ENCODE results near the gene SREK1.

Gene SREK1

DNA sequence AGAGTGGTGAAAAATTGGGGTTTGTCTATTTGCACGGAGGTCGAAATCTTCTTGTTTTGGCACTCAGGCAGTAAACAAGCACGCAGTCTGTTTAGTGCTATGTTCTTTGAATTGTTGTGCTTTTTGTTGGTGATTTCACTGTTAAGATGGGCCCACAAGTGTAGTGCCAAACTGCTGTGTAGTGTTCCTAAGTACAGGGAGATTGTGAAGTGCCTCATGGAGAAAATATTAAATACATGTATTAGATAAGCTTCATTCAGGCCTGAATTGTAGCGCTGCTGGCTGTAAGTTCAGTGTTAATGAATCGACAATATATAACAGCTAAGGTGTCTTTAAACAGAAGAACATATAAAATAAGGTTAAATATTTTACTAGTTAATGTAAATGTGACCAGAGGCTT lies 17.3 kb downstream of the SREK1 start:
- TF ChIP-seq, protein P1, sequence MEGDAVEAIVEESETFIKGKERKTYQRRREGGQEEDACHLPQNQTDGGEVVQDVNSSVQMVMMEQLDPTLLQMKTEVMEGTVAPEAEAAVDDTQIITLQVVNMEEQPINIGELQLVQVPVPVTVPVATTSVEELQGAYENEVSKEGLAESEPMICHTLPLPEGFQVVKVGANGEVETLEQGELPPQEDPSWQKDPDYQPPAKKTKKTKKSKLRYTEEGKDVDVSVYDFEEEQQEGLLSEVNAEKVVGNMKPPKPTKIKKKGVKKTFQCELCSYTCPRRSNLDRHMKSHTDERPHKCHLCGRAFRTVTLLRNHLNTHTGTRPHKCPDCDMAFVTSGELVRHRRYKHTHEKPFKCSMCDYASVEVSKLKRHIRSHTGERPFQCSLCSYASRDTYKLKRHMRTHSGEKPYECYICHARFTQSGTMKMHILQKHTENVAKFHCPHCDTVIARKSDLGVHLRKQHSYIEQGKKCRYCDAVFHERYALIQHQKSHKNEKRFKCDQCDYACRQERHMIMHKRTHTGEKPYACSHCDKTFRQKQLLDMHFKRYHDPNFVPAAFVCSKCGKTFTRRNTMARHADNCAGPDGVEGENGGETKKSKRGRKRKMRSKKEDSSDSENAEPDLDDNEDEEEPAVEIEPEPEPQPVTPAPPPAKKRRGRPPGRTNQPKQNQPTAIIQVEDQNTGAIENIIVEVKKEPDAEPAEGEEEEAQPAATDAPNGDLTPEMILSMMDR (IDR thresholded peaks at IDR 0.05; ENCODE audit: insufficient read depth, low read length), result no peak
- no peak for TF ChIP-seq POLR2AphosphoS5 (IDR thresholded peaks at IDR 0.05; ENCODE audit: low read depth)
- no peak for TF ChIP-seq REST (IDR thresholded peaks at IDR 0.05; ENCODE audit: insufficient replicate concordance, low read depth)
- TF ChIP-seq SPI1 (IDR thresholded peaks at IDR 0.05; ENCODE audit: borderline replicate concordance, low read depth), result no peak
- no peak for TF ChIP-seq GABPA (IDR thresholded peaks at IDR 0.05; ENCODE audit: low read depth)

GRCh38 chr5:66164044-66164790 lies 20.1 kb downstream of the SREK1 start:
- Histone ChIP-seq H3K4me3 (replicated peaks; ENCODE audit: insufficient read depth, low read length) (no peak overlapping the region), H3K27me3 (ENCODE audit: insufficient read depth, poor library complexity, severe bottlenecking) (no peaks in the 10 kb centered on the region), H3K27ac (replicated peaks) (no peak overlapping the region)
- no peak for TF ChIP-seq GABPA (IDR thresholded peaks at IDR 0.05; ENCODE audit: low read depth)
- TF ChIP-seq POLR2AphosphoS5 (IDR thresholded peaks at IDR 0.05; ENCODE audit: low read depth), result no peak
- TF ChIP-seq, protein P1 (IDR thresholded peaks at IDR 0.05; ENCODE audit: insufficient read depth, low read length), result no peak
- TF ChIP-seq SPI1 (IDR thresholded peaks at IDR 0.05; ENCODE audit: borderline replicate concordance, low read depth), result no peak
- TF ChIP-seq REST (IDR thresholded peaks at IDR 0.05; ENCODE audit: insufficient replicate concordance, low read depth), result no peak
- no peak for DNase-seq (ENCODE audit: low read depth in 1 of 2, low spot score in 1 of 2)

More for the DNA sequence above, 17.3 kb downstream of the SREK1 start:
- no peak for DNase-seq (ENCODE audit: low read depth in 1 of 2, low spot score in 1 of 2)
- Histone ChIP-seq H3K27me3 (ENCODE audit: insufficient read depth, poor library complexity, severe bottlenecking) (no peaks in the 10 kb centered on the region), H3K4me3 (replicated peaks; ENCODE audit: insufficient read depth, low read length) (no peak overlapping the region), H3K27ac (replicated peaks) (no peak overlapping the region)

GRCh38 chr5:66168226-66168625 lies 24.1 kb downstream of the SREK1 start:
- DNase-seq (ENCODE audit: low read depth in 1 of 2, low spot score in 1 of 2), result no peak
- Histone ChIP-seq H3K27me3 (ENCODE audit: insufficient read depth, poor library complexity, severe bottlenecking) (no peaks in the 10 kb centered on the region), H3K4me3 (replicated peaks; ENCODE audit: insufficient read depth, low read length) (no peak overlapping the region), H3K27ac (replicated peaks) (no peak overlapping the region)
- TF ChIP-seq SPI1 (IDR thresholded peaks at IDR 0.05; ENCODE audit: borderline replicate concordance, low read depth) (no peak), POLR2AphosphoS5 (IDR thresholded peaks at IDR 0.05; ENCODE audit: low read depth) (no peak), GABPA (IDR thresholded peaks at IDR 0.05; ENCODE audit: low read depth) (no peak), REST (IDR thresholded peaks at IDR 0.05; ENCODE audit: insufficient replicate concordance, low read depth) (no peak)
- TF ChIP-seq, protein P1 (IDR thresholded peaks at IDR 0.05; ENCODE audit: insufficient read depth, low read length), result no peak

Data from HL-60 (cell line).